HG02840 (cell line): ENCODE data around the gene AFF3.

Experiments
- ATAC-seq: cut with Tn5 transposase; IDR thresholded peaks from one replicate; pipeline ENCODE4 v1.9.1; 2021; ENCODE audit warnings: mild to moderate bottlenecking, moderate library complexity, moderate number of reproducible peaks; ENCODE audit not compliant: unreplicated experiment, low FRiP score

Gene AFF3

GRCh38 chr2:99602476-99602875, 539.9 kb downstream of the AFF3 start:
- ATAC-seq = no peak

GRCh38 chr2:99600981-99601651, 541.3 kb downstream of the AFF3 start:
- no peak for ATAC-seq

GRCh38 chr2:99598441-99598840, 543.9 kb downstream of the AFF3 start:
- ATAC-seq = no peak

GRCh38 chr2:99597616-99598015, 544.8 kb downstream of the AFF3 start:
- no peak for ATAC-seq

GRCh38 chr2:99595373-99595772, 547.0 kb downstream of the AFF3 start:
- ATAC-seq = no peak

GRCh38 chr2:99593692-99594427, 548.5 kb downstream of the AFF3 start:
- no peak for ATAC-seq

- no peak for ATAC-seq
Measured at GRCh38 chr2:99576775-99577174, 565.6 kb downstream of the AFF3 start.

GRCh38 chr2:99573634-99574251, 568.6 kb downstream of the AFF3 start:
- ATAC-seq = no peak

GRCh38 chr2:99572373-99573164, 569.8 kb downstream of the AFF3 start:
- ATAC-seq = no peak

GRCh38 chr2:99571954-99572353, 570.4 kb downstream of the AFF3 start:
- no peak for ATAC-seq

- no peak for ATAC-seq
Measured at GRCh38 chr2:99571533-99571932, 570.9 kb downstream of the AFF3 start.

GRCh38 chr2:99571021-99571420, 571.4 kb downstream of the AFF3 start:
- no peak for ATAC-seq

- no peak for ATAC-seq
Measured at GRCh38 chr2:99569386-99569785, 573.0 kb downstream of the AFF3 start.

- no peak for ATAC-seq
Measured at GRCh38 chr2:99565227-99565626, 577.2 kb downstream of the AFF3 start.

GRCh38 chr2:99562516-99562915, 579.9 kb downstream of the AFF3 start:
- no peak for ATAC-seq

- no peak for ATAC-seq
Measured at GRCh38 chr2:99561804-99562203, 580.6 kb downstream of the AFF3 start.

GRCh38 chr2:99559075-99559662, 583.2 kb downstream of the AFF3 start:
- no peak for ATAC-seq

GRCh38 chr2:99555404-99555803, 587.0 kb downstream of the AFF3 start:
- no peak for ATAC-seq

- no peak for ATAC-seq
Measured at GRCh38 chr2:99554871-99555270, 587.5 kb downstream of the AFF3 start.

GRCh38 chr2:99554238-99554637, 588.2 kb downstream of the AFF3 start:
- ATAC-seq = no peak

GRCh38 chr2:99552529-99552928, 589.9 kb downstream of the AFF3 start:
- ATAC-seq = no peak
